ENCODE results near the gene MALSU1.

The MALSU1 gene

DNA sequence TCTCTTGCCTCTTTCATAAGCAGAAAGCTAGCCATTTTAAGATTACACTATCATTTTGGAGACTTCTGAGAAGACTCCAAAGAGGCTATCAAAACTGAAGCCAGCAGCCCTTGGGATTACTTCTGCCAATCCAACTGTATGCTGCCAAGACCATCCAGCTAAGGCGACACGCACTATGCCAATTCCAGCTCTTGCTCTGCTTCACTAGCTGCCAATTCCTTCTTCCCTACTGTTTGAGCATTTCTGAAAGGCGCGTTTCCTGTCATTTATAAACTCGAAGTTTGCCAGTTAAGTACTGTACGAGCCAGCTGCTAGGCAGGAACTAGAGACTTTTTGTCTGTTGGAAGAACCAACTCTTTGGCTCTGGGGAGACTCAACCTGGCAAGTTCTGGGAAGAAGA, 36.5 kb downstream of the MALSU1 start:
- DNase-seq (ENCODE audit: low read depth) = no peak

DNA sequence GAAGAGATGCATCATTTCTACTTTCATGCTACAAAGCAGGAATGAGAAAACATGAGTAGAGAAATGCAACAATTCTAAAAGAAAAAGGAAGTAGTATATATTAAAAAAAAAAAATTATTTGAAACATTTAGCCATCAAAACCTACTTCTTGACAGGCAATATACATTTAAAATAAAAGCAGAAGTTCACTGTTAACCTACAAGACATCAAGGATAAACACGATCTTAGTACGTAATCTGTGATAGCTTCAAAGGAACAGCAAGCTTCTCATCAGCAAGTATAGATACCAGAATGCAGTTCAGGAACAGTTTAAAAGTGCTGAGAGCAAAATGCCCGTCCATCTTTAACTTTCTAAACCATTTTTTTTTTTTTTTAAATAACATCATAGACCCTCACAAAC, 36.9 kb downstream of the MALSU1 start:
- DNase-seq (ENCODE audit: low read depth) = no peak

DNA sequence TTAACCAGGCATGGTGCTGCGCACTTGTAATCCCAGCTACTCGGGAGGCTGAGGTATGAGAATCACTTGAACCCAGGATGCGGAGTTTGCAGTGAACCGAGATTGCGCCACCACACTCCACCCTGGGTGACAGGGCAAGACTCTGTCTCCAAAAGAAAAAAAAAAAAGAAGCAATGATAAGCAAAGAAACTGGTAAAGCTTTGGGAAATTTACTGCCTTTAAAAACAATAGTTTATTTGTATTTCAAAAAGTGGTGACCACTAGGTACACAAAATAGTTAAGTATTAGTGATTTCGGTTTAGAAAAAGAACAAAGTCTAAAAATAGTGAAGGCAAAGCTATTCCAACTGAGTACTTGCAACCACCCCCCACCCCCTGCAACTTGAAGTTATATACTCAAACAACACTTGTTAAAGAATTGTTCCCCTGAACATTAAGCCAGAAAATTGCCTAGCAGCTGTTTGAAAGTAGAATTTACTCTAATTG, 37.7 kb downstream of the MALSU1 start:
- DNase-seq (ENCODE audit: low read depth) = no peak

DNA sequence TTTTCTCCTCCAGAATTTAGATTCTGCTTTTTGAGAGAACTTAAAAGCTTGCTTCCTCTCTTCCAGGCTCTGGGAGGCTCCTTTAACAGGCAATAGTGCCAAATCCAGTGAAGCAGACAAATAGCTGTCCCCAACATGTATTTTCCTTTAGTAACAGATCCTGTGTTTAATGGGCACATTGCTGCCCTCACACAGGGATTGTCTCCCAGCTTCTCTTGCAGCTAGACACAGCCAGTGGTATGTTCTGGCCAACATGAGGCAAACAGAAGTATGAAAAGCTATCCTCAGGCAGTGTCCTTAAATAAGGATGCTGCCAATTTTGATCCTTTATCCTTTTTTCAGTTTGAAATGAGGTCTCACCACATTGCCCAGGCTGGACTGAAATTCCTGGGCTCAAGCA, 38.2 kb downstream of the MALSU1 start:
- no peak for DNase-seq (ENCODE audit: low read depth)

DNA sequence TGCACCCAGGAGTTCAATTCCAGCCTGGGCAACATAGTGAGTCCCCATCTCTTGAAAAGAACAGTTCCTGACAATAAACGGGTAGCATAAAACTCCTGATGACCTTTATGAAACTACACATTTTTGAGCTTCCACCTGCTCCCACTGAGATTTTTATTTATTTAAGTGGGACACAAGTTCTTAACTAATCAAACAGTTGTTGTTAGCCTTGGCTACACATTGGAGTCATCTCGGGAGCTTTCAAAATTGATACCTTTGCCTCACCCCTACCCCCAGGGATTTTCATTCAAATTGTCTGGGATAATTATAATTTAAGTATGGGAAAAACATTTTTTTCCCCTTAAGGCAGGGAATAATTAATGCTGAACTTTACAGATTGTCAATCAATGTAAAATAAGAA, 39.3 kb downstream of the MALSU1 start:
- DNase-seq (ENCODE audit: low read depth) = no peak

DNA sequence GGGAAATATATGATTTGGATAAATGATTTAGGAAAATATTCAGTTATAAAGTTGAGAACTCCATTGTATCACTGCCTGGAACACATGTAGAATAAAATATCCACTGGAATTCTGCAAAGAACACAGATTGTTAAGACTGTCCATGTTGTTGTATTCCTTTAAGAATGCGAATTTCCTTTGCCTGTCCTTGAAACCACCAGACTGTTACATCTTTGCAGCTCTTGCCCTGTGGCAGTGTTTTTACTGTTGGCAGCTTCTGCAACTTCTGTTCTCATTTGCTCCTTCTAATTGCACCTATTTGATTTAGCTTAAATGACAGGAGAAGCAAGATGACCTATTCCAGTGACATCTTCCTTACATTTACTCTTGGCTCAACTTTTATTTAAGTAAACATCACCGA, 39.7 kb downstream of the MALSU1 start:
- DNase-seq (ENCODE audit: low read depth) = no peak

DNA sequence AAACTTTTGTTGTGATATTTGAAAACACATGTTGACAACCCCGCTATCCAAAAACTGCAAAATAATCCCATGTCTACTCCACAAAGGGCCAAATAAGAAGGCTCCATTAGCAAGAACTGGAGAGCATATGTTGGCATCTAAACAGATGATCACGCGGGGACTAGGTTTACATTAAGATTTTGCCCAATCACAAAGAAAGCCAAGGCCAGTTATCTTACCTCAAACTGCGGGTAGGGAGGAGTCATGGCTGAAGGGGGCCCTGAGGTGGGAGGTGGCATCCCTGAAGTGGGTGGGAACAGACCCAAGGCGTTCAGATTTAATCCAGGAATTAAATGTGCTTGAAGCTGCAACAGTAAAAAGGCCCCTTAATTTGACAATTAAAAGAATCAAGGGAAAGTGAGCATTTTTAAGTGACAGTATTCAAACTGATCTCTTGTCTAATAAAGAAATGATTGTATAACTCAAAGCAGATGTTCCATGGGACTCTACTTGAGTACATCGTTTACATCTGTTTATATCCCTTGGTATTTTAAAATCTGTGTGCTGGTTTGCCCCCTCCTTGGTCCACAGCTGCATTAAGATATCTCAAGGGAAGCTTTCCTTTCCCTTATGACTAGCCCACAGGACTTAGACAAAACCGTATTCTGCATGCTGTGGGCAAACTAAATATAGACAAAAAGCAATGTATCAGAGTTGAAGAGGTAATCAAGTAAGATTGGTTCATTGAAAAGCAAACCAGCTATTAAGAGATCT, 42.9 kb downstream of the MALSU1 start:
- no peak for DNase-seq (ENCODE audit: low read depth)

DNA sequence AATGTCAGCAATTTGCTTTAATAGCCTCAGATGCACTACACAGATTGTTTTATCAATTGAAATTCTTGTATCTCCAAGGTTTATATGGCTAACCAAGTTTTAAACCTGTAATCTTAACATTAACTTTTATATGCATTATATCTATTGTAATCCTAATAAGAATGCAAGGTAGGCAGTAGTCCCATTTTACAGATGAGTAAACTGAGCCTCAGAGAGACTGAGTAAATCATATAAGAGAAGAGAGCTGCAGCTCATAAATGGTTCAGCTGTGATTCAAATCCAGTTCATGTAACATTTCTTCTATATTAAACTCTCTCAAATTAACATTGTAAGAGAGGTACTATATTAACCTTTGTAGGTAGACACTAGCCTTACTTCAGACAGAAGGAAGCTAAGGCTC, 44.0 kb downstream of the MALSU1 start:
- DNase-seq (ENCODE audit: low read depth) = no peak

DNA sequence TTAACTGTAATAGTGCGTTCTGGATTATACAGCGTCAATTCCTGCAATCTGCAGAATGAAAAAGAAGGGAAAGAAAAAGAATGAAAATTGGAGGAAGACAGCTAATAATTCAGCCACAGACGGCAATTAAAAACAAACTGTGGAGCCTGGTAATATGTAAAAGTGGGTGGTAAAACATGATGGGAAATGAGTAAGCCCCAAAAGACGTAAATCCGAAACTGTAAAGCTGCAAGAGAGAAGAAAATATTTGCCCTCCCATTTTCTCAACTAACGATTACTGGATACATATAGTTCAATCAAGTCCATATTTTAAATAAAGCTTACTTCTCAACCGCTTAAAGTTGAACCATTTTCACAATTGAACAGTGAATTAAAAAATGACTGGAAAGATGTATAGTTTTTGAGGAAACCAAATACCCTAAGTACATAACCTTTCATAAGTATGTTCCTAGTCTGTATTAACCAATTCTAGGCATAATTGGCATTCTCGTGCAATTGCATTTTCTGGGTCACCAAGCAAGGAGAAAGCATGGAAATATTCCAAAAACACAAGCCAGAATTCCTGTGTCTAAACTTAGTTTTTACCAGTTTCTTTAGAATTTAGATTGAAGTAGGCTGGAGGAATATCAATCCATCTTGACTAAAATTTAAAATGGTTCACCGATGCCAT, 44.8 kb downstream of the MALSU1 start:
- no peak for DNase-seq (ENCODE audit: low read depth)

DNA sequence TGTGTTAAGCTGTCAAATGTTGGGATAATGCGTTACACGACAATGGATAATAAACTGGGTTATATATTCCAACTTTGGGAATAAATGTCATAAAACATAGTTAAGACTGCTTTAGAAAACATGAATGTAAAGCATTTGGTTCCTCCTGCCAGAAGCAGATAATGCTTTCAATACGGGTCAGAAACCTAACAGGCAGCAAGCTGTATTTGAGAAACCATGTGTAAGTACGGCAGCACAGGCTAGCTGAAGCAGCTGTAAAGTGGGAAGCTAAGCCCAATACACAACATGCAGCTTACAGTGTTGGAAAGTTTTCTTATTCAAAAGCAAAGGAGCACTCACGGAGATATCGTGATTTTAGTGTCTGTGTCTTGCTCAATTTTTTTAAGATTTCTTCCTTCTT, 46.5 kb downstream of the MALSU1 start:
- no peak for DNase-seq (ENCODE audit: low read depth)

DNA sequence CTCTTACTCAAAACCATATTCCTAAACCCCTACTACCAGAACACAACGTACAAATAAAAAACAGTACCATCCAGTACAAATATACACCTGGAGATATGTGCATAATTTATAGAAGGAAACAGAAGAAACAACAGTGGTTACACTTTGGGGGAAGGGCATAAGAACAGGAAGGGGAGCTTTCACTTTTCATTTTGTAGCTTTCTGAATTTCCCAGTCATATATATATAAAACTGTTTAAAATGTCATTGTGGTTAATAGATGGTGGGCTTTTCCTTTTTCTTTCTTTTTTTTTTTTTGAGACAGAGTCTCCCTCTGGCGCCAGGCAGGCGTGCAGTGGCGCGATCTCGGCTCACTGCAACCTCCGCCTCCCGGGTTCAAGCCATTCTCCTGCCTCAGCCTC, 47.2 kb downstream of the MALSU1 start:
- DNase-seq (ENCODE audit: low read depth) = no peak

DNA sequence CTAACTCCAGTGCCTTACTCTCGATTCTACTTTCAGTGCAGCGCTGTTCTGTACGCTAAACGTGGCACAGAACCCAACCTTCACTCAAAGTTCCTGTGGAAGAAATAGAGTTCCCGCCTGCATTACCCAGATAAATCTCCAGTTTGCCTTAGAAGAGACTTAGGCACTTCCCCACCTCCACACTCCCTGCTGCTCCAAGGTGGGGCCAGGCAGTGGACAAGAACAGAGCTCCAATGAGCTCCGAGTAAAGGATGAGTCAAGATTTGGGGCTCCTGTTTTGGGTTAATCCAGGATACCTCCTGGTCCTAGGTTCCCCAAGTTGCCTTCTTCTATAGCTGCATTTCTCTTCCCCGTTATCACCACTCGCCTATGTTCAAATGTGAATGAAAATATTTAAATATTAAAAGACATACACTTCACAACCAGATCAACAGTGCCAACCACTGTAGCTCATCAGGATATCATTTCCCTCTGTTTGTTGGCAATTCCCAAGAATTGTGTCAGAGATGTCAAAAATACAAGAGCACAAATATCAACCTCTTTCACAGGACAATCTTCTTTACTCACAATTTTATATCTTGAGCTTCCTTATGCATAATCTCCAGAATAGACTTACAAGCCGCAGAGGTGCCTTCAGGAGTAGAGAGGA, 48.0 kb downstream of the MALSU1 start:
- no peak for DNase-seq (ENCODE audit: low read depth)

DNA sequence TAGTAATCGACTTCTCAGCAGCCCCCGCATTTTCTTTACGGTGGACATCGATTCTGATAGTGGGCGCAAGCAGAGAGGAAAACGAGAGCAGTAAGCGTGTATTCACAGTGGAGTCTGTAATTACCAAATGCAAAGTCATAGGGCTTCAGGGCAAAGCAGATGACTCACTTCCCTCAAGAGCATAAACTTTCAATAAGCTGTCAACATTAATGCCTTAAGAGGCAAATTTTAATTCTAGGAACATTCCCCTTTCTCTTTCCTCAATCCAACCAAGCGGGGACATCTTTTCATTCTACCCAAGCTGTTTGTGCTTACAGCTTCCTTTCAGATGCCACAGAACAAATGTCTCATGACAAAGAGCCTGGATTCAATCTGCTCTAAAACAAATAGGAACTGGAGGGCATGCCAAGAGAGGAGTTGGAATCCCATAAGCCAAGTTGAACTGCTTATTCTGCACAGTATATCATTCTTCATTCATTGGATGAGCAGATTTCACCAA, 48.6 kb downstream of the MALSU1 start:
- DNase-seq (ENCODE audit: low read depth) = no peak

DNA sequence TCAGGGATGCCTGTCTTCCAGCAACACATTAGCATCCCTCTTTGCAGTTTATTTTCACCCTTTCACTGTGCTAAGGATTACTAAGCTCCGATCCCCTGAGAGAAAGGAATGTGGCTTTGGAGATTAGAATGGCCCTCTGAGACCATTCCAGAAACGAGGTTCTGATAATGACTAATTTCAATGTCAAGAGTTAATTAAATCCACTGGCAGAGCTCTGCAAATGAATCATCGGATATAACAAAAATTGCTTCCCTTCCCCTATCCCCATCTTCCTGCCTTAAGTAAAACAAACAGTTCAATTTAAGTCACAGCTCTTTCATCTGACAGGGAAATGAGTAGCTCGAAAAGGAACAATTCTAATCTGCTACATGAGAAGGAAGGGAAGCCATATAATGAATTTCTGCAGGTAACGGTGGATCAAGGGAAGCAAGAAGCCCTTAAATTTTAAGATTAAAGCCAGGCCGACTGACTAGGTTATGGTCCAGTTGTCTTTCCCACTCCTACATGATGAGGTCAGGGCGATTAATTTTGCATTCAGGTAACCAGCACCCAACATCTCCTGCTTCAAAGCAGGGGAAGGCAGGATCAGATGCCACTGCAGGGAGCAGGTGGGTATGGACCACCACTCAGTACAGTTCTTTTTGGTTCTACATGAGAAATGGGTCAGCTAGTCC, 50.5 kb downstream of the MALSU1 start:
- no peak for DNase-seq (ENCODE audit: low read depth)

DNA sequence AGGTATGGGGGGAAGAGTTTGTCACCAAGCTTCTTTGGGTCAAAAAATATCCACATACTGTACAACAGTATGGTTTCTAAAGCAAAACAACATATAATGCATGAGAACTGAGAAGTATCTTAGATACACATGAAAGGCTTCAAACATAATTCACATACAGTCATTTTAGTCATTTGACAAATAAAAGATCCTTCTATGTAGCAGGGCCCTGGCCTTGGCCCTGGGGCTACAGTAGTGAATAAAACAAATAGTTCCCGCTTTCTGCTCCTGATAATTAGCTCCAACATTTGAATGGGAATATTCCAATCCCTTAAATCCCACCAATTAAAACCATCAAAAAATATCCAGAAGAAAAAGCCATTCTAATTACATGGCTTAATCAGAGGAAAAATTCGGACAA, 51.3 kb downstream of the MALSU1 start:
- no peak for DNase-seq (ENCODE audit: low read depth)

DNA sequence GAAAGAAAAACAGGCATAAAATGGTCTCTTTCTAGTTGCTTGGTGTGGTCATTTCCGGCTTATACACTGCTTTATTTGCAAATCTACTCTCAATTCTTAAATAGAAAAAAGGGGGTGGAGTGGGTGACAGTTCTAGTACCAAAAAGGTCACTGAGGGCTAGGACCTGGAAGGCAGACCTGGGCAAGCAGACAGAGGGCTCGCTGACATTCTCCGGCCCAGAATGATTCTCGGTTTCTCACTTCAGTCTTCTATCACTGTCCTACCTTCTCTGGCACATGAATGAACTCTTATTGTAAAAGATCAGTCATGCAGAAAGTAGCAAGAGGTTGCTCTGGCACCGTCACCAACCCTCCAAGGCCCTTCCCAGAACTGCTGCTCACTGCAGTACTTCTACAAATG, 54.0 kb downstream of the MALSU1 start:
- no peak for DNase-seq (ENCODE audit: low read depth)

DNA sequence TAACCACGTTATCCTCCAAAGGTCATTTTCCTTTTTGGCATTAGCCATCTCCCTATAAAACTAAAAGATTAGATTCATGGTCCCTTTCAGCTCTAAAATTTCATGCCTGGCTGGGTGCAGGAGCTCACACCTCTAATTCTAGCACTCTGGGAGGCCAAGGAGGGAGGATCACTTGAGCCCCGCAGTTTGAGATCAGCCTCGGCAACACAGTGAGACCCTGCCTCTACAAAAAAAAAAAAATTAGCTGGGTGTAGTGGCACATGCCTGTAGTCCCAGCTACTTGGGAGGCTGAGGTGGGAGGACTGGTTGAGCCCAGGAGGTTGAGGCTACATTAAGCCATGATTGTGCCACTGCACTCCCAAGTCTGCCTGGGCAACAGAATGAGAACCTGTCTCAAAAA, 57.0 kb downstream of the MALSU1 start:
- DNase-seq (ENCODE audit: low read depth) = no peak

DNA sequence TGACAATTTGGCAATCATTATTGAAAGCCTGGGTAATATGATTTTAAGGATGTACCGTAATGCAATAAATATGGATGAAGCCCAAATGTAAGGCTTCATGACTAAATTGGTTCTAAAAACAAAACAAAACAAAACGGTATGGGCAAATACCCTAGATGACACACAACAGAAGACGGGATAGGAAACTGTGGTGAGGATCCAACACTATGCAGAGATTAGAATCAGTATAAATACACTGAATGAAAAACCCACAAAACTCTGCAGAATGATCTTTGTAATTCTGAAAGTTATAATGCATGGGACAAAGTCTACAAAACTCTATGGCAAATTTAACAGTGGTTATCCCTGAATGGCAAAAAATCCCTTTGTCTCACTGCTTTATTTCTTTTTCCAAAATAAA, 57.6 kb downstream of the MALSU1 start:
- no peak for DNase-seq (ENCODE audit: low read depth)

DNA sequence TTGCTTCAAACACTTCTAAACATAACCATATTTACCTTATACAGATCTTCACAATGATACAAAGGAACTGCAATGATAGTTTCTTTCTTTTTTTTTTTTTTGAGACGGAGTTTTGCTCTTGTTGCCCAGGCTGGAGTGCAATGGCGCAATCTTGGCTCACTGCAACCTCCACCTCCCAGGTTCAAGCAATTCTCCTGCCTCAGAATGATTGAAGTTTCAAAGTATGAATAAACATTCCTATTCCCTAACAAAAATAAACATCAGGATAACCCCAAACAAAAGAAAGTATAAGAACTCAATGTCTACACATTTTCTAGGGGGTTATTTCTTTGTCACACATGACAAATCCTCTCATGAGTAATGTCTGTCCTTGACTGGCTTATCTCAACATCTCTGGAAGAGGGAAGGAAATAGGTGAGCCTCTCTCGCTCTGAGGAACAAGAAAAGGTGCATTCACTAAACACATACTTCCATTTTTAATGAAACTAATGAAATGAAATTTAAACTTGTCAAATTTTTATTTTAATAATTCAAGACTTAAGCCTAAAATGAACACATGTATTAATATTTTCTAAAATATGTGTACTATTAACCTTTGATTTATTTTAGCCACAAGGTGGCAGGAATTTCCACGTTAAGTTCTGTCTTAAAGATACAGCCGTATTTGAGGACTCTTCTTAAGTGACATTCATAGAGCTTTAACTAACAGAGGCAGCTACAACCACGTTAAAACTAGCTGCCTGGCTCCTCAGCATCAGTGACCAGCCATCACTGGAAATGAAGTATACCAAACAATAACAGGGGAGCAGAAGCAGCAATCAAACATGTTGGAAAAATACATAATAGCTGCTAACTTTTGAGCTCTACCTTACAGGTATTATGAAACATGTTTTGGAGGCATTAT, 58.3 kb downstream of the MALSU1 start:
- DNase-seq (ENCODE audit: low read depth) = no peak

DNA sequence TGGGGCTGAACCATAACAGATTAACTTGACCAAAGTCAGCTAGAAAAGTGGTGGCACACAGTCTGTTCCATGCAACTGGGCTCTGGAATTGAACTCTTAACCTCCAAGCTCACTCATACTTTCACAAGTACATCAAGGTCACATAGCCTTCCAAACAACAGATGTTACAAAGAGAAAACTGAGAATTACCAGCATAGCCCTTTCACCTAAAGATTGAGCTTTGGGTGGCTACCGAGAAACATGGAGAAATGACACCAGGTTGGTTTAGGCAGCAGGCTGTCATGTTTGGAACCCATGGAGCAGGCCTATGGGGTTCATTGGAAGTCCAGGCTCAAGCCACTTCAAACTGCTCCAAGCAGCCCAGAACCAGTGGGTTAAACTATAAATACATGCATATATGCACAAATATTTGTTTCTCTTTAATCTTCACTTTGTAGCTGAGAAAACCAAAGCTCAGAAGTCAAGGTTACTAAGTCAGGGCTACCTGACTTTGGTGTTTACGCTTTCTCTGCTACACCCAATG, 59.1 kb downstream of the MALSU1 start:
- DNase-seq (ENCODE audit: low read depth) = no peak

Measured in stimulated activated CD8-positive, alpha-beta memory T cell treated with anti-CD3 and anti-CD28 coated beads, Interleukin-12 subunit alpha, Interleukin-12 subunit beta, amount 100 ng/mL, for 1 hour (primary cell).